OCI-LY7 (cell line): ENCODE results near the gene ANAPC15.

Experiments used
- EZH2phosphoT487 ChIP-seq: fragments of 200-600 bp; sonication (generic); IDR thresholded peaks from 2 replicates; pipeline ENCODE4 v1.6.1; 2018; ENCODE audit warnings: low read depth, borderline replicate concordance, mild to moderate bottlenecking, mixed run types, antibody characterized with exemption, low read length, moderate library complexity, mixed read lengths
- TF ChIP-seq, protein P1 (sequence below): fragments of 200-600 bp; sonication (generic); conservative IDR thresholded peaks from 2 replicates; pipeline ENCODE4 v1.5.1; 2014; ENCODE audit warnings: mild to moderate bottlenecking, antibody characterized with exemption, low read length, moderate library complexity, mixed read lengths

DNA sequence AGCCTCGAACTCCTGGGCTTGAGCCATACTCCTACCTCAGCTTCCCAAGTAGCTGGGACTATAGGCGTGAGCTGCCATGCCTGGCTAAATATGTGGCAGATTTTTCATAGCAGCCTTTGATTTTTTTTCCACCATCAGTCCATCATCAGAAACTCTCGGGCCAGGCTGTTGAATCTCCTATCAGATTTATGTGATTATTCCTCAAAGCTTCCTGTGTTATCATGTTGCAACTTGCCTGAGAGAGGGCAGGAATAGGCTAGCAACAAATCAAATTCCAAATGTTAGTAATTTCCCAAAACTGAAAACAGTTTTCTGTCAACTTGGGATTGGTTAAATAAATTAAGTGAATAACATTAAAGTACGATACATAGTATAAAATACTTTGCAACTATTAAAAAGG lies 28.4 kb downstream of the ANAPC15 start:
- TF ChIP-seq, protein P1, sequence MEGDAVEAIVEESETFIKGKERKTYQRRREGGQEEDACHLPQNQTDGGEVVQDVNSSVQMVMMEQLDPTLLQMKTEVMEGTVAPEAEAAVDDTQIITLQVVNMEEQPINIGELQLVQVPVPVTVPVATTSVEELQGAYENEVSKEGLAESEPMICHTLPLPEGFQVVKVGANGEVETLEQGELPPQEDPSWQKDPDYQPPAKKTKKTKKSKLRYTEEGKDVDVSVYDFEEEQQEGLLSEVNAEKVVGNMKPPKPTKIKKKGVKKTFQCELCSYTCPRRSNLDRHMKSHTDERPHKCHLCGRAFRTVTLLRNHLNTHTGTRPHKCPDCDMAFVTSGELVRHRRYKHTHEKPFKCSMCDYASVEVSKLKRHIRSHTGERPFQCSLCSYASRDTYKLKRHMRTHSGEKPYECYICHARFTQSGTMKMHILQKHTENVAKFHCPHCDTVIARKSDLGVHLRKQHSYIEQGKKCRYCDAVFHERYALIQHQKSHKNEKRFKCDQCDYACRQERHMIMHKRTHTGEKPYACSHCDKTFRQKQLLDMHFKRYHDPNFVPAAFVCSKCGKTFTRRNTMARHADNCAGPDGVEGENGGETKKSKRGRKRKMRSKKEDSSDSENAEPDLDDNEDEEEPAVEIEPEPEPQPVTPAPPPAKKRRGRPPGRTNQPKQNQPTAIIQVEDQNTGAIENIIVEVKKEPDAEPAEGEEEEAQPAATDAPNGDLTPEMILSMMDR: no peak
- no peak for TF ChIP-seq EZH2phosphoT487
